Activated naive CD8-positive, alpha-beta T cell treated with anti-CD3 and anti-CD28 coated beads for 36 hours (primary cell): ENCODE results near the gene TMEM150A. TPM values are rescaled to one million over a fixed set of nuclear protein-coding genes. Genes with fewer than 3 reads are reported as not detected.
A peak's percentile ranks its signal among the peaks of the same experiment; 100 is the strongest.
"Not testable (repeated sequence)": the region's sequence is repeated elsewhere in the genome, so short reads cannot be mapped to it uniquely, and the experiment has no call there.

Experiments used
- DNase-seq: peaks from one replicate; pipeline ENCODE4 v3.0.0; 2021
- H3K27ac Mint-ChIP-seq: one replicate; pipeline ENCODE4 v1.8.0; 2022; ENCODE audit warnings: mild to moderate bottlenecking, moderate library complexity, mixed read lengths
- H3K27me3 Mint-ChIP-seq: one replicate; pipeline ENCODE4 v1.8.0; 2022; ENCODE audit warnings: mild to moderate bottlenecking, mixed read lengths
- H3K36me3 Mint-ChIP-seq: one replicate; pipeline ENCODE4 v1.8.0; 2021; ENCODE audit warnings: mild to moderate bottlenecking, mixed read lengths
- H3K4me1 Mint-ChIP-seq: one replicate; pipeline ENCODE4 v1.8.0; 2021; ENCODE audit warnings: mixed read lengths
- H3K4me3 Mint-ChIP-seq: one replicate; pipeline ENCODE4 v1.8.0; 2022; ENCODE audit warnings: mild to moderate bottlenecking, moderate library complexity, mixed read lengths
- H3K9me3 Mint-ChIP-seq: one replicate; pipeline ENCODE4 v1.8.0; 2022; ENCODE audit warnings: mixed read lengths
- total RNA-seq, 2 experiments: library from RNA; stranded (reverse); gene quantifications; one replicate each; pipeline ENCODE4 v1.2.3, GENCODE V29; 2021

Gene TMEM150A
- total RNA-seq, 2 experiments from 2014 or later = 2.4 to 3.4 TPM

GRCh38 chr2:85623991-85624390 lies 21.5 kb upstream of the TMEM150A start:
- no peak for DNase-seq
- peak overlapping the region; percentile 32 for H3K27ac Mint-ChIP-seq
- no peak overlapping the region for H3K4me3 Mint-ChIP-seq
- H3K36me3 Mint-ChIP-seq = peaks cover 30% of the 10 kb centered on the region
- H3K4me1 Mint-ChIP-seq = peaks cover 20% of the 10 kb centered on the region
- no peaks in the 10 kb centered on the region for H3K27me3 Mint-ChIP-seq
- H3K9me3 Mint-ChIP-seq = no peaks in the 10 kb centered on the region

- Mint-ChIP-seq H3K4me3 (no peak overlapping the region), H3K27me3 (no peaks in the 10 kb centered on the region), H3K36me3 (peaks cover 33% of the 10 kb centered on the region), H3K4me1 (peaks cover 16% of the 10 kb centered on the region), H3K9me3 (no peaks in the 10 kb centered on the region), H3K27ac (no peak overlapping the region)
- DNase-seq = no peak
Observed at GRCh38 chr2:85621338-85621737, 18.8 kb upstream of the TMEM150A start.

GRCh38 chr2:85619617-85620016 lies 17.1 kb upstream of the TMEM150A start:
- no peaks in the 10 kb centered on the region for H3K27me3 Mint-ChIP-seq
- no peak overlapping the region for H3K27ac Mint-ChIP-seq
- peaks cover 30% of the 10 kb centered on the region for H3K36me3 Mint-ChIP-seq

GRCh38 chr2:85617723-85618122 lies 15.2 kb upstream of the TMEM150A start:
- H3K9me3 Mint-ChIP-seq, DNase-seq, H3K27me3 Mint-ChIP-seq: not testable (repeated sequence)
- H3K4me3 Mint-ChIP-seq = peak overlapping the region; percentile 95
- H3K36me3 Mint-ChIP-seq = peaks cover 20% of the 10 kb centered on the region
- peaks cover 15% of the 10 kb centered on the region for H3K4me1 Mint-ChIP-seq
- H3K27ac Mint-ChIP-seq = peak overlapping the region; percentile 98

More at GRCh38 chr2:85619617-85620016, 17.1 kb upstream of the TMEM150A start:
- H3K4me3 Mint-ChIP-seq = no peak overlapping the region
- H3K4me1 Mint-ChIP-seq = peaks cover 17% of the 10 kb centered on the region
- no peak for DNase-seq
- H3K9me3 Mint-ChIP-seq = no peaks in the 10 kb centered on the region

- peaks cover 18% of the 10 kb centered on the region for H3K36me3 Mint-ChIP-seq
- H3K27ac Mint-ChIP-seq = peak overlapping the region; percentile 98
- H3K27me3 Mint-ChIP-seq = no peaks in the 10 kb centered on the region
- H3K4me1 Mint-ChIP-seq = peaks cover 16% of the 10 kb centered on the region
- DNase-seq = no peak
- H3K9me3 Mint-ChIP-seq = no peaks in the 10 kb centered on the region
- peak overlapping the region; percentile 95 for H3K4me3 Mint-ChIP-seq
Observed at GRCh38 chr2:85615413-85615728, 12.9 kb upstream of the TMEM150A start.

GRCh38 chr2:85614757-85615156 lies 12.3 kb upstream of the TMEM150A start:
- not testable (repeated sequence) for DNase-seq, H3K9me3 Mint-ChIP-seq, H3K27ac Mint-ChIP-seq, H3K4me3 Mint-ChIP-seq, H3K27me3 Mint-ChIP-seq
- Mint-ChIP-seq H3K4me1 (peaks cover 20% of the 10 kb centered on the region), H3K36me3 (peaks cover 23% of the 10 kb centered on the region)

GRCh38 chr2:85613717-85614515 lies 11.4 kb upstream of the TMEM150A start:
- no peak overlapping the region for H3K27ac Mint-ChIP-seq
- no peak for DNase-seq
- H3K9me3 Mint-ChIP-seq = no peaks in the 10 kb centered on the region
- peak overlapping the region; percentile 37 for H3K4me3 Mint-ChIP-seq
- peaks cover 20% of the 10 kb centered on the region for H3K36me3 Mint-ChIP-seq
- peaks cover 25% of the 10 kb centered on the region for H3K4me1 Mint-ChIP-seq
- no peaks in the 10 kb centered on the region for H3K27me3 Mint-ChIP-seq

- DNase-seq = peak; percentile 91
- H3K27ac Mint-ChIP-seq = peak within 1 kb of the TSS; percentile 95
- no peaks in the 10 kb centered on the region for H3K9me3 Mint-ChIP-seq
- peaks cover 22% of the 10 kb centered on the region for H3K4me1 Mint-ChIP-seq
- H3K4me3 Mint-ChIP-seq = peak within 1 kb of the TSS; percentile 100
- no peaks in the 10 kb centered on the region for H3K27me3 Mint-ChIP-seq
- peaks cover 14% of the 10 kb centered on the region for H3K36me3 Mint-ChIP-seq
Observed at GRCh38 chr2:85611705-85612587, 9.4 kb upstream of the TMEM150A start, which contains the start of gene C2orf68. Gene C2orf68, minus strand, starts transcription at chr2:85612066. Its CDS starts 82 bp downstream, at chr2:85611984.

GRCh38 chr2:85611217-85611704 lies 8.8 kb upstream of the TMEM150A start:
- DNase-seq = no peak
- Mint-ChIP-seq H3K27me3 (no peaks in the 10 kb centered on the region), H3K9me3 (no peaks in the 10 kb centered on the region), H3K4me3 (peak overlapping the region; percentile 100), H3K27ac (peak overlapping the region; percentile 95), H3K4me1 (peaks cover 22% of the 10 kb centered on the region), H3K36me3 (peaks cover 14% of the 10 kb centered on the region)

GRCh38 chr2:85607268-85608215 lies 5.0 kb upstream of the TMEM150A start:
- peaks cover 15% of the 10 kb centered on the region for H3K36me3 Mint-ChIP-seq
- peaks cover 35% of the 10 kb centered on the region for H3K4me1 Mint-ChIP-seq
- H3K27ac Mint-ChIP-seq = peak overlapping the region; percentile 63

GRCh38 chr2:85606116-85606455 lies 3.6 kb upstream of the TMEM150A start:
- Mint-ChIP-seq H3K4me1 (peaks cover 36% of the 10 kb centered on the region), H3K27ac (peak overlapping the region; percentile 3), H3K27me3 (no peaks in the 10 kb centered on the region), H3K36me3 (peaks cover 15% of the 10 kb centered on the region), H3K4me3 (no peak overlapping the region), H3K9me3 (no peaks in the 10 kb centered on the region)
- no peak for DNase-seq

More at GRCh38 chr2:85607268-85608215, 5.0 kb upstream of the TMEM150A start:
- DNase-seq = no peak
- H3K27me3 Mint-ChIP-seq = no peaks in the 10 kb centered on the region
- no peak overlapping the region for H3K4me3 Mint-ChIP-seq
- no peaks in the 10 kb centered on the region for H3K9me3 Mint-ChIP-seq

GRCh38 chr2:85605406-85606115 lies 3.1 kb upstream of the TMEM150A start:
- DNase-seq = no peak
- no peaks in the 10 kb centered on the region for H3K27me3 Mint-ChIP-seq
- peak overlapping the region; percentile 45 for H3K27ac Mint-ChIP-seq
- H3K4me3 Mint-ChIP-seq = no peak overlapping the region
- no peaks in the 10 kb centered on the region for H3K9me3 Mint-ChIP-seq
- peaks cover 34% of the 10 kb centered on the region for H3K4me1 Mint-ChIP-seq
- H3K36me3 Mint-ChIP-seq = peaks cover 15% of the 10 kb centered on the region

GRCh38 chr2:85604568-85605339 lies 2.3 kb upstream of the TMEM150A start:
- H3K36me3 Mint-ChIP-seq = peaks cover 10% of the 10 kb centered on the region
- peak overlapping the region; percentile 45 for H3K27ac Mint-ChIP-seq
- no peaks in the 10 kb centered on the region for H3K9me3 Mint-ChIP-seq
- DNase-seq = no peak
- H3K27me3 Mint-ChIP-seq = no peaks in the 10 kb centered on the region
- H3K4me3 Mint-ChIP-seq = no peak overlapping the region
- H3K4me1 Mint-ChIP-seq = peaks cover 29% of the 10 kb centered on the region
